GM18498 (cell line): ENCODE measurements around the gene MAGI2.

Source experiments
- ATAC-seq: cut with Tn5 transposase; IDR thresholded peaks from one replicate; pipeline ENCODE4 v1.9.1; 2021; ENCODE audit warnings: mild to moderate bottlenecking, moderate library complexity; ENCODE audit not compliant: unreplicated experiment

Gene MAGI2

DNA sequence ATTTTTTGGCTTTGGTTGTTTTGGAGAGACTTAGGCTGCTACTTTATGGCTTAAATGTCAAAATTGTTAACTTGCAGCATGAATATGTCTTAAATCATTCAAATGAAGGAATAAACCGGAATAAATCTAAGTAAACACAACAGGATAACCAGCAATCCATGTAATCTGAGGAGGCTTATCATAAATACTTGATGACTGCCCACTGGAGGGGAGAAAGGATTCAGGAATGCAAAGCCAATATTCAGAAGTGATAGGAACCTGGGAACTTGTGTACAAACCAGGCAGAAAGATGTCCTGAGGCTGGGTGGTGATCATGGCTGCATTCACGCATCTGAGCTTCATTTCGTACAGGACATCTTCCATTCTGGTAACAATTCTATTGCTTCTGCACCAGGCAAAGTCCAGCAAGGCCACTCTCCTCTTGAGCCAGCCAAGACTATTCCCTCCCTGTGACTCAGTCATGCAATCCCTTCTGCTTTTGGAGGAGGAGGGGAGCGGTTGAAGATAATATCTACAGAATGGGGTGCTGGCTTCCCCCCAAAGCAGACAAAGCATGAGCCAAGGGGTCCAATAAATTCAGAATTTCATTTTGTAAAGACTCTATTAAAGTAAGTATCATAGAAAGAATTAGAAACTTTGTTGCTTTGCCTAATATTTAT, 1280.4 kb downstream of the MAGI2 start:
- no peak for ATAC-seq

DNA sequence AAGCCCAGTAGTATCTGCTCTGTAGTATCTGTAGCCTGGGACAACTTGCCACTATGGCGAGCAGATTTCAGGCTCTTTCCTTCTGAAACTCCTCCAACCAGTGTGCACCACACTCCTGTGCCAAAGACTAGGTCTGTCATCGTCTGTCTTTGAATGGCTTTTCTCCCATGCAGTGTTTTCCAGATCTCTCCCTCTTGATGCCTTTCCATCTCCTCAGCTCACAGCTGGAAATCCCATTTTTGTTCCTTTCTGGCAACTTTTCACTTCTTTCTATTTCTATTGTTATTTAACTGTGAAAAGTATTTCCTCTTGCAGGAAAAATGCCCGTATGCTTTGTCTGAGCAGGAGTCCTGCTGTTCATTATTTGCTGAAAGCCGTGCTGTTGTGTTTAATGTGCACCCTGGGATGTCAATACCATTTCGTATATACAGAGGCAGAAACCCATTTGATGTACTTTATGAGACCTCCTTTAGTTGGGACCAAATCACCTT, 1281.2 kb downstream of the MAGI2 start:
- ATAC-seq: no peak

DNA sequence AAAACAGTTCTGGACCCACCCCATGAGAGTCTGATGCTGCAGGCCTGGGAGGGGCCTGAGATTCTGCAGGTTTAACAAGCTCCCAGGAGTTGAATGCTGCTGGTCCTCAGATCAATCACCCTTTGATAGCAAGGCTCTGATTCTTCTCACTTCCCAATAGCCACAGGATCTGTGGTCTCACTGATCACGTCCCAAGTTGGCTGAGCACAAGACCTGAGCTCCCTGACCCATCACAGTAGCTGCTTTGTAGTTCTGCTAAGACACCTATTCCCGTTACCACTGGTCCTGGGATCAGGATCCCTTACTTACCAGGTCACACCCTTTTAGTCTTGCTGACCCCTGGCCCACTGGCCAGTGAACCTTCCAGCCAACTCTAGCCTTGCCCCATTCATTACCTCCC, 1282.1 kb downstream of the MAGI2 start:
- ATAC-seq: no peak

DNA sequence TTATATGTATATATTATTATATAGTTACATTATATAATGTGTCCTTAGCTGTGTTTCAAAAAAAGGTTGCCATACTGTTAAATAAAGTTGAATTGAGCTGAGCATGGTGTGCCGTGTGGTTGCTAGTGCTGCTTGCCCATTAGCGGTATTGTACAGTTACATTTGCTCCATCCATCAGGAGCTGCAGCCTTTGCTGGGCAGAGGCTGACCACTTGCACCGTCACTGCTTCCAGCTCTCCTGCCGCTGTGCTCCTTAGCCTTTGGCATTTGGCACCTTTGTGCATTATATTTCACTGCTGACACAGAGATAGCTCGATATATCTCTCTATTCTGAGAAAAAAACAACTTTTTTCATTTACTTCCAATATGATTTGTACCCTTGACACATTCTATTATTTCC, 1282.7 kb downstream of the MAGI2 start:
- ATAC-seq: no peak

DNA sequence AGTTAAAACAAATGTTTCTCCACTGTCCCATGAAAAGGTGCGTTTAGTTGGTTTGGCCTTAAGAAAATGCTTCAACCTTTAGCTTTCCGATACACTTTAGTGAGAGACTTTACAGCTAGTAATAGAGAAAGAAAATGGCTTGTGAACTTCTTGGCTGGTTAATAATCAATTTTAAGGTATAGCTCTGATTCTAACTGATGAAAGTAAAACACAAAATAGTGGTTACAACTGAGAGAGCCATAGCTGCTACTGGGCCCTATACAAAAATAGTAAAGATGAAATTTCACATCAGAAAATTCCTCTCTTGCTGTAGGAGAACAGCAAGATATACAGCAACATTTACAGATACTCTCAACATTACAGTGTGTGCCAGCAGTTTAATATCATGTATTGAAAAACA, 1283.5 kb downstream of the MAGI2 start:
- ATAC-seq: no peak

DNA sequence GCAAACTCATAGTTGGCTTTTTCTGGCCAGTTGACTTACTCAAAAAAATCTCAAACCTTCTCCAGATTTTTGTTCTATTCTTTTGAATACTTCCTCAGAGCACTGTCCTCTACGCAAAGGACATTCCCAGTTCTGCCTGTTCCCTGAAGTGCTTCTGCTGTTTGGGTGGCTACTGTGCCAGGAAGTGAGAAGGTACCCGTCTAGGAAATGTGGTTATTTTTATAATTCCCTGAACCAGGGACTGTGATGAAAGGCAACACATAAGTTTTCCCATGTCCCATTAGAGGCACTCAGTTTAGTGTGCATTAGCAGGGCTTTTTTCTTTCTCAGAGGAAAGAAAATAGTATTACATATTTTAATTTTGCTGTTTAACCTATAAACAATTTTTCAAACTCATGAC, 1284.6 kb downstream of the MAGI2 start:
- no peak for ATAC-seq

DNA sequence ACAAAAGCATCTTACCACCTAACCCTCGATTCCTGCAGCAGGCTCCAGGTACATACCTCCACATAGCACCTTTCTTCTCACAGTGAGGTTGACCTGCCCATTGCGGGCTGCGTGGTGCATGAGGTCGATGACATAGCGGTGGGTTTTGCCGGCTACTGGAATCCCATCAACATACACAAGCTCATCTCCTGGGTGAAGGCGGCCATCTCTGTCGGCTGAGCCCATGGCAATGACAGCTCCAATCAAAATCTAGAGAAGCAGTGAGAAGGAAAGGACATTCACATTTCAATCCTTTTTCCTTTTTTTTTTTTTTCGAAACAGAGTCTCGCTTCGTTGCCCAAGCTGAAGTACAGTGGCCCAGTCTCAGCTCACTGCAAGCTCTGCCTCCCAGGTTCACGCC, 1285.6 kb downstream of the MAGI2 start:
- no peak for ATAC-seq

DNA sequence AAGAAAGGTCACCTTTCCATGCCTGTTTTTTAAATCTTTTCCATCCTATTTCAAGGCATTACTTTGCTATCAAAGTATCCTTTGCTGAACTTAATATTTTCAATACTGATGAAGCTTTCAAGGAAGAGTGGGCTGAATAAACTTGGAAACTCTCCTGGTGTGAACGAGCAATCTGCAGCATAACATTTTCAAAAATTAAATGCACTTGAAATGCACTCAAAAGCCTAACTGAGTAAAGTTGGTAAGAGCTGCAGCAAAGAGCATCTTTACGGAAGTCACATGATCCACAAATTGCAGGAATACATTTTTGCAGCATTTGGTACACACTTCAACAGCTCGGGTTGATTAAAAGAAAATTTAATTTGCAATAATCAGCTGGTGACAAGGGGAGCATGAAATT, 1287.6 kb downstream of the MAGI2 start:
- no peak for ATAC-seq

DNA sequence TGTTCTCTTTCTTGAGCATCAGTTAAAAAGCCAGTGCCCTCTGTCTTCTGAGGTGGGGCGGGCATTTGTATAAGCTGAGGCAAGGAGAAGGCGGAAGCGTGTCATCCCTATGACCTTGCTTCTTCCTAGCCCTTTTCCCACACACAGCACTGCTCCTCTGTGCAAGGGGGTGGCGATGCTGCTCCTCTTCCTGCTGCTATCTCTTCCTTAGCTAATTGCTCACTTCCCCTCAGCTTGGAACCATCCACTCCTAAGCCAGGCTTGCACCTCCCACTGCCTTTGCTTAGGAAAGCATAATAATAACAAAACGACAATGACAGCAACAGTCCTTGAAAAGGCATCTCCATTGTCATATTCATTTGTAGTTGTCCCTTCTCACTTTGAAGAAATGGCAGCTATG, 1288.0 kb downstream of the MAGI2 start:
- no peak for ATAC-seq

DNA sequence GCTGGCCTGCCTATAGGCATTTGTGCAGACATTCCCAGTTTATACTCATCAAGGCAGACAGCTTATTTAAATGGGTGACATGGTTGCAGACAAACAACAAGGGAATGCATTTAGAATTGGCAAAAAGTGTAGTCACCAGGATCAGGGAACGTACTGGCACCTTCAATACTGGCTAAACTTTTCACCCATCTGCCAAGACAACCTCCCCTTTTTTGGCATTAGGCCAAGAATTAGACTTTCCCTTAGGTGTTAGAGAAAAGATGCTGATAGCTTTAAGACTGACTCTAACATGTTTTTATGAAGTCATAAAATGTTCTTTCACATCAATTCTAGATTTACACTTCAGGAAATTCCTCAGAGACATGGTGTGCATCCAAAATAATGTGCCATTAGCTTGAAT, 1289.0 kb downstream of the MAGI2 start:
- no peak for ATAC-seq

DNA sequence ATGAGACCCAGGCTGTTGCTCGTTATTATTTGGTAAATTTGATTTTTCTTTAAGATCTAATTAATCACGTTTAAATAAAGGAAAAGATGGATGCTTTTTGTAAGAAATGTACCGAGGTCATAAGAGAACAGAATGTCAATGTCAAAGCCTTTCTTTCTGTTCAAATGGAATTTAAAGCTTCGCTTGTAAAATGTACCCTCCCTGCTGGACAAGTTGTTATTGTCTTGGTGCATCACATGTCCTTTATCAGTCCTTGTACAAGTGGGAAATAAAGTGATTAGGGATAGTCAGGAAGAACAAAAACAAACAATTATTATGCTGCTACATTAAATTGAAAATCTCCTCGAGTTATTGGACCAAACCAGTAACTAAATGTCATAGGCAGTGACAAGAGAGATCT, 1291.7 kb downstream of the MAGI2 start:
- no peak for ATAC-seq

DNA sequence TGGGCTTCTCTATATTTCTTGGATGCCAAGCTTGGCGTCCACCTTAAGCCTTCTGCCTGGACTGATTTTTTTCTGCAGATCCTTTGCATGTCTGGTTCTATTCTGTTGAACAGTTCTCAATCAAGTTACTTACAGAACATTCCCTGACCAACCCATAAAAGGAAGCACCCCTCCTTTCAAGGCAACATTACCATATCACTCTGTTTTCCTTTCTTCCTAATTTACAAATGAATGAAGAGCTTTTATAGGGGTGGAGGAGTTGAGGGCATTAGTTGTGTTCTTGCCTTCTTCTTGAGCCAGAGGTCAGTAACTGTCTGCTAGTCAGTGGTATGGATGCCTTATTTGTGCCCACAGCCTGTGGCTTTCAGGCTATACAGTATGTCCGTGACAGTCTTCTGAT, 1293.9 kb downstream of the MAGI2 start:
- ATAC-seq: no peak

DNA sequence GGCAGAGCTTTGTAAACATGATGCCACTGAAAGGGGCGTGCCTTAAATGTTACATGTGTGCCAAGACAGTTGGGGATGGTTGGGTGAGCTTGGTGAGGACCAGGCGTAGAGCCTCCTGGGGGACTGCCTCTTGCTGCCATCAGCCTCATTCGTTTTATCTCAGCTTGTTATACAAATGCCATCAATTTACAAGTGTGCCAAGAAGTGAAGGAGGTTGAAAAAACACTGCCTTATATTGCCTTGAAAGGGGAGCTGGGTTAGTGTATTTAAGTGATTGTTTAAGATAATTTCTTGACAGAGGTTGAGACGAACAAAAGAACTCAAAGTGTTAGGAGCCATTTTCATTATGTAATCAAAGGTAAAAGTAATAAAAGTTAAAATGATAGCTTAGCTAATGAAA, 1300.2 kb downstream of the MAGI2 start:
- ATAC-seq: no peak

DNA sequence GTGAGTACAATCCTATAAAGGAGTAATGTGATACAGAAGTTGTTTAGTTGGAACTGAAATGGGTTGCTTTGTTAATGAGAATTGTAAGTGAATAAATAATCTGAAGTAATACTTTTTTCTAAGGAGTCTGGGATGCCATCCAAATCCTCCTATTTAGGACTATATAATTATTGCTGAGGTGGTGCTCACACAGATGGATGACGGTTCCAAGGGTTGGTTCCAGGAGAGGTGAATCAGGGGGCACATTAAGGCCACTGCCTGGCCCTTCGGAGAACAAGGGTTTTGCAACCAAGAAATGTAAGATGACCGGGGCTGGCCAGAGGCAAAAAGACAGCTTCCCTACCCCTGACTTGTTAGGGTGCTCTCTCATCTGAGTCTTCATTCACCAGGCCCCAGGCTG, 1302.2 kb downstream of the MAGI2 start:
- no peak for ATAC-seq

DNA sequence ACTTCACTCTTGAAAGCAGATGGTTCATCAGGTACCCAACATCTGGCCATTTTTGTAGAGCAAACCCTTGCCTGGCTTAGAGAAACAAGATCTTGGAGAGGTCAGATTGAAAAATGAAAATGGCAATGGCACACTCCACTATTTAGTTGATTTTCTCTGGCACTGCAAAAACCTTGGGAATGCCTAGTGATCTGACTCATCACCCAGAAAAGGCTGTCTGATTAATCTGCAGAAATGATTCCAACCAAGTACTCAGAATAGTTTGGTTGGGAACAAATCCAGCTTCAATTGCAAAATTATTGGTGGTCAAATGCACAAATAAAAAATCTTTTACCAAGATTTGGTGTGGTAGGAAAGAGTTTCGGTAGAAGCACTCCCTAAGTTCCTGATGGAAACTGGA, 1303.7 kb downstream of the MAGI2 start:
- ATAC-seq: no peak

DNA sequence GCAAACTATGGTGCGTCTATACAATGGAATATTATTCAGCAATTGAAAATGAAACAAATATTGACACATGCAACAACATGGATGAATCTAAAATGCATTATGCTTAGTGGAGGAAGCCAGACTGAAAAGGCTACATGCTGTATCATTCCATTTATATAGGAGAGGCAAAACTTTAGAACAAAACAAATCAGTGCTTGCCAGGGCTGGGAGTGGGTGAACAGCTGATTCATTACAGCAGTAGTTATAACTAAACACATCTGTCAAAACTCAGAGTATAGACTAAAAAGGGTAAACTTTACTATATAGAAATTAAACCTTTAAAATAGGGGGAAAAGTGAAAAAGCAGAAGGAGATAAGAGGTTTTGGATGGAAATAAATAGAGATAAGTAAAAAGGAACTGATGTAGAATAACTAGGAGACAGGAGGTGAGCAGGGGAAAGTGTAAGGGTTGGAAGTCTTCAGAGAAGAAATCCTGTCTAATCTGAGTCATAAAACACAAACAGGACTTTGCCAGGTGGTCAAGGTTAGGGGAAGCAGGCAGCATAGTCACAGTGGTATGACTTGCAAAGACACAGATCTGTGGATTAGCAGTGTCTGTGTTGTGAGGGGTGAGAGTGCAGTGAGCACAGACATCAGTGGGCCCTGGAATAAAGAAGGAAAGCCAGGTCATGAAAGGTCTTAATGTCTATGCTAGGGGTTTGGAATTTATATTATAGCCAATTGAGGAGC, 1305.1 kb downstream of the MAGI2 start:
- no peak for ATAC-seq

DNA sequence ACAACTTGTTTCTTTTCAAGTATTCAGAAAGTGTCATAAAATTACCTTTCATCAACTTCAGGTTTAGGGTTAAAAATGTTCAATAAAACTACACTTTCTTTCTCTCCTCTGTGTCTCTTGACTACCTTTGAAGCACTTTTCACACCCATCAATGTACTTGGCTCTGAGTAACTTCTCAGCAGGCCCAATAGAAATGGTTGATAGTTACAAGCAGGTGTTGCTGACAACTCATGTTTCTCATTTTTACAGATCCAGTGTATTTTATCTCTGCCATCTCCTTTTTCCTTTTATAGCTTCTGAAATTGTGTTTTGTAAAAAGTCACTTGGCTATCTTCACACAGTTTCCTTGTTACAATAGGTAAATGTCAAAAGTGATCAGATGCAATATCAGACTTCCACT, 1306.9 kb downstream of the MAGI2 start:
- ATAC-seq: no peak

DNA sequence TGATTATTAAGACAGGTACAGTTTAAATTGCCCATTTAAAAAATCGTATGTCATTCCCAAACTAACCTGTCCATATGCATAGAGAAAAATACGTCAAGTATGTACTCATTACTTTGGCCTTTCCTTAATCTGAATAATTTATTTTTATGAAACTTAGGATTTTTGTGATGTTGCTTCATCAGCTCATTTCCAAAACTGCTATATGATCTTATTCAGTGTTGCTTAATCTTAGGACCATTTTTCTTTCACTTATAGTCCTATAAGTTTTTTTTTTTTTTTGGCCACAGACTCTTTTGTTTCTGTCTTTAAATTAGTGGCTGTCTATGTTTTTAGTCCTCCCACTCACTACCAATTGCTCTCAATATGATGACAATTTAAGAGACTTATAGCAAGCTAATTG, 1309.8 kb downstream of the MAGI2 start:
- ATAC-seq: no peak

DNA sequence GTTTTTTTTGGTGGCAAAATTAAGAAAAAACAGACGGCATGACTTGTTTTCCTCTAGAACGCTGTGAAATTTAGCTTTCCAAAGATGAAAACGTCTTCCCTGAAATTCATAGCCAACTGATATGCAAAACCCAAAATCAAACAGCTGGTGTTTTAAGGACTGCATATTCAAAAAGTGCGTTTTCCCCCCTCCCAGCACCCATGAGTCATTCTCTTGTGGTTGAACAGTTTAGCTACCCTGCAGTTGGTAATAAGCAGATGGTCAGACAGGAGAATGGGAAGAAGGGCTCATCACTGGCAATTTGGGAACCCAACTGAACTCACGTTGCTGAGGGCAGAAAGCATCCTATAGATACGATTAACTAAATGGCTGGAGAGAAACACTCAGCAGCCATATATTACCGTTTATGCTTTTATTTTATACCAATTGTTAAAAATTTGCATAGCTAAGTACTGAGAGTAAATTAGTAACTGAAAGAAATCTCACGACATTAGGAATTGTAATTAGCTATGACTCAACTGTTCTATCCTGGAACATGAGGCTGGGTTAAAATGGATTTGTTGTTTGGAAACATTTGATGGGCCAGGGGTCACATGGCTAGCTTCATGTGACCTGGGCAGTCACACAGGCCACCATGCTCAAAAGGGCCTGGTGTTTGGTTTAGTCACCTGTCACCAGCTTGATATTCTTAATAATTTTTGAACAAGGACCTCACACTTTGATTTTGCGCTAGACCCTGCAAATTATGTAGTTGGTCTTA, 1311.8 kb downstream of the MAGI2 start:
- no peak for ATAC-seq

DNA sequence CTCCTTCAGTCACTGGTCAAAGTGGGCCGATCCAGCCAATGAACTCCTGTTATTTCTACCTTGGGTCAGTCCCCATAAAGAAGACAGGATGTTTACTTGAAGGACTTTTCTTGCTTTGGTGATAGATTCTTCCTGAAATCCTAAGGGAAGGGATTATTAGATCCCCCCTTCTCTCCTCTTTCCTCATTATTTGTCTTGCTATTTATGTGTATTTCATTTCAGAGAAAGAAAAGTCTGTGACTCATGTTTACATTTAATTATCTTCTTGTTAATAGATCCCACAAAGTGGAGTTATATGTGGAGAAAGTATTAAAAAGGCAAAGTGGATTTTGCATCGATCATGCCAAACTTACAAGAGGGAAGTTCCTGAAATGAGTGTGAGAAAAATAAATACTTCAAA, 1313.4 kb downstream of the MAGI2 start:
- ATAC-seq: no peak

DNA sequence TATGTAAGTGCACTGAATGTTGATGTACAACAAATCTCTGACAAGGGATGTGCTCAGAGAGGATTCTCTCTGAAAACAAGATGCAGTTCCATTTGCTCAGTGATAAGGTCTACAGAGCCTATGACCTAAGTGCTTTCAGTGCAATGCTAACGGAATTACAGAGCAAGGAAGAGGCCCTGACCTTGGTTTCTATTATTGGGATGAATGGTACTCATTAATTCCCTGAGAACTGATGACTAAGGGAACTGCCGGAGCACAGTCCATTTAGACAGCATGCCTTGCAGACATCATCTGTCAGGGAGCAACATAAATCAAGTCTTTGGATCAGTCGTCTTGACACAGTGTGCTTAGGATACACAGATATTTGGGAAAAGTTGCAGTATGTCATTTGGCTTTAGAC, 1314.1 kb downstream of the MAGI2 start:
- no peak for ATAC-seq

DNA sequence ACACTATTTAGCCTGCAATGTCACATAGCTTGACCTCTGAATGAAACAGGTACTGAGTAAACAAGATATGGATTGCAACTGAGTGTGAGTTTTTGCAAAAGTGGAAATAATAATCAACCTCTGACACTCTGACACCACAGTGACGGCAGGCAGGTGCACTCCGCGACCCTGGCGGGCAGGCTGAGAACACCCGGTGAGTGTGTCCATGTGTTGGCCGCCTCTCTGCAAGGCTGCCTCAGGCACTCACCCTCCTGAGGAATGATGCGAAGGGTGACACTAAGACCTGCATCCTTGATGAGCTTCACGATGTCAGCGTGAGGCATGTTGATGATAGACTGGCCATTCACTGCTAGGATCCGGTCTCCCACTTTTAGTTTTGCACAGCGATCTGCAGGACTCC, 1318.7 kb downstream of the MAGI2 start:
- no peak for ATAC-seq
